Heart right ventricle (tissue), 16 donors: ENCODE measurements around the gene ANKRD33B. TPM values are rescaled to one million over a fixed set of nuclear protein-coding genes. Genes with fewer than 3 reads are reported as not detected.

Source experiments
- ATAC-seq, 8 donors: fragments of 200-7000 bp; cut with Tn5 transposase; one replicate each; pipeline ENCODE4 v1.9.1; 2020; ENCODE audit warnings: mild to moderate bottlenecking in 8 of 8, moderate library complexity in 8 of 8, moderate number of reproducible peaks in 1 of 8
- DNase-seq, 2 donors: peaks; one replicate each; pipeline ENCODE4 v3.0.0-alpha.2; 2020
- H3K27ac ChIP-seq, 10 donors: fragments of 200-600 bp; sonication (generic) in 2 of 10; one replicate each; pipeline versions ENCODE4 v1.5.0 to v1.8.0; 2020 to 2022; ENCODE audit warnings: mild to moderate bottlenecking in 3 of 10
- H3K27me3 ChIP-seq, 7 donors: fragments of 200-600 bp; one replicate each; pipeline ENCODE4 v1.8.0; 2021 to 2022; ENCODE audit warnings: mild to moderate bottlenecking in 2 of 7
- H3K36me3 ChIP-seq, 9 donors: fragments of 200-600 bp; sonication (generic) in 1 of 9; one replicate each; pipeline versions ENCODE4 v1.5.0 to v1.8.0; 2020 to 2022; ENCODE audit warnings: mild to moderate bottlenecking in 2 of 9
- H3K4me1 ChIP-seq, 9 donors: fragments of 200-600 bp; sonication (generic) in 1 of 9; one replicate each; pipeline versions ENCODE4 v1.5.0 to v1.8.0; 2020 to 2022; ENCODE audit warnings: mild to moderate bottlenecking in 4 of 9
- H3K4me3 ChIP-seq, 10 donors: fragments of 200-600 bp; sonication (generic) in 2 of 10; one replicate each; pipeline versions ENCODE4 v1.5.0 to v1.8.0; 2020 to 2022; ENCODE audit warnings: mild to moderate bottlenecking in 7 of 10, moderate library complexity in 2 of 10
- H3K9me3 ChIP-seq, 11 donors: fragments of 200-600 bp in 10 of 11; sonication (generic) in 2 of 11; one replicate each; pipeline versions ENCODE4 v1.5.0 to v1.8.0; 2013 to 2022; ENCODE audit warnings: mild to moderate bottlenecking in 2 of 11, control low read depth in 1 of 11, moderate library complexity in 1 of 11
- CTCF ChIP-seq, 9 donors: fragments of 200-600 bp; sonication (generic) in 2 of 9; IDR thresholded peaks; one replicate each; pipeline versions ENCODE4 v1.5.0 to v1.8.0; 2021 to 2022; ENCODE audit warnings: antibody characterized with exemption in 9 of 9, mild to moderate bottlenecking in 5 of 9, moderate library complexity in 1 of 9
- WGBS, 2 donors: extraction: QIAGEN DNeasy Blood & Tissue Kit; methylation state at CpG; one replicate each; pipeline ENCODE4 v1.1.7; 2013; ENCODE audit warnings: inconsistent platforms in 1 of 2; 5-methylcytosine and 5-hydroxymethylcytosine counted together
- intact Hi-C, 10 donors: fragments of 100-400 bp; cut with DNase I; formaldehyde crosslinking; loops; one replicate each; pipeline versions ENCODE4 v1.11.1 to v1.14.2; 2022
- polyA plus RNA-seq, 2 donors: library from polyadenylated mRNA; stranded (reverse); fragments of 200-250 nt; gene quantifications; one replicate each; pipeline ENCODE4 v1.2.3, GENCODE V29; 2013
- total RNA-seq, 10 donors: library from RNA; stranded (reverse); fragmentation: NEBNext Ultra II Directional in 3 of 10; extraction: Animal tissue kit (Norgen Biotek cat#: 25700) in 3 of 10; gene quantifications; one replicate each; pipeline versions ENCODE4 v1.2.1 to v1.2.4, GENCODE V29; 2021 to 2023
- donor health status: Arrhythmogenic right ventricular cardiomyopathy.
- donor health status: ischemic (EF 13 %, LVEDD 7.1; RV severe dilation, severe dysfunction).
- donor health status: healthy with polysubstance abuse.
- donor health status: DM: no; HTN: yes; CAD: no.
- donor health status: DM: no; HTN: no; CAD: no.
- donor health status: ischemic (EF 25% LVEDD 6.9; RV normal size, moderate dysfunction).
- donor health status: ischemic (EF 25% LVEDD 5.7; RV mildly dilated, moderate dysfunction).
- donor health status: healthy.
- donor health status: DM: yes; HTN: yes; CAD: no.
- donor health status: Ischemic cardiomyopathy.
- donor health status: ischemic (EF 35%, LVEDD 5.7; RV mildly dilated, moderate dysfunction).
- donor health status: nonischemic (EF 11% LVEDD 7.7; RV severe dilation, severe dysfunction).
- donor health status: DM: yes; HTN: yes; CAD: no.
- donor health status: PGD.
- donor health status: ischemic (EF 29% LVEDD 5.4; RV normal size, mild dysfunction).
- donor health status: nonischemic (EF 23%, LVEDD 6.1; RV moderate dilation, normal function).

ANKRD33B gene
- total and polyA plus RNA-seq, 12 donors, result 0.46 to 33.0 (median 13.3) TPM

GRCh38 chr5:10620346-10620745, 56.5 kb downstream of the ANKRD33B start:
- intact Hi-C loops, result loop anchor here in 4 of 10 donors (5.0 to 10.0 kb wide), 3 partner anchors 43 to 336 kb away; partner anchors contain the start of gene ANKRD33B (in 2 of the 4)
- Histone ChIP-seq H3K9me3 (peaks cover 0 to 12% (median 0%) of the 10 kb centered on the region in 11 donors), H3K4me3 (no peak overlapping the region), H3K27ac (no peak overlapping the region), H3K4me1 (peaks cover 0 to 19% (median 5%) of the 10 kb centered on the region in 9 donors), H3K36me3 (peaks cover 0 to 13% (median 0%) of the 10 kb centered on the region in 9 donors), H3K27me3 (no peaks in the 10 kb centered on the region)
- no peak for TF ChIP-seq CTCF (IDR thresholded peaks at IDR 0.05)
- no peak for ATAC-seq
- no peak for DNase-seq
- 58 to 62% methylated on average over 3 of the region's 3 CpGs for WGBS, 2 donors

- TF ChIP-seq CTCF (IDR thresholded peaks at IDR 0.05), result no peak
- no peak for DNase-seq
- intact Hi-C loops, result loop anchor here in 4 of 10 donors (5.0 to 10.0 kb wide), 3 partner anchors 45 to 337 kb away; partner anchors contain the start of gene ANKRD33B (in 2 of the 4)
Observed at GRCh38 chr5:10621832-10622231, 58.0 kb downstream of the ANKRD33B start.

GRCh38 chr5:10622810-10623209, 58.9 kb downstream of the ANKRD33B start:
- Histone ChIP-seq H3K4me3 (no peak overlapping the region), H3K27me3 (no peaks in the 10 kb centered on the region), H3K27ac (no peak overlapping the region), H3K36me3 (peaks cover 0 to 13% (median 0%) of the 10 kb centered on the region in 9 donors), H3K9me3 (peaks cover 0 to 12% (median 0%) of the 10 kb centered on the region in 11 donors), H3K4me1 (peaks cover 9 to 44% (median 25%) of the 10 kb centered on the region in 9 donors)
- DNase-seq (no peak), ATAC-seq (peak in 2 of 8 donors; percentile 37)
- WGBS, 2 donors, result 52 to 54% methylated on average over 4 of the region's 4 CpGs
- TF ChIP-seq CTCF (IDR thresholded peaks at IDR 0.05), result no peak
- intact Hi-C loops, result loop anchor here in 4 of 10 donors (5.0 to 10.0 kb wide), 3 partner anchors 46 to 338 kb away; partner anchors contain the start of gene ANKRD33B (in 2 of the 4)

More at GRCh38 chr5:10621832-10622231, 58.0 kb downstream of the ANKRD33B start:
- WGBS, 2 donors, result 78 to 83% methylated on average over 1 of the region's 1 CpG
- Histone ChIP-seq H3K4me3 (no peak overlapping the region), H3K27ac (no peak overlapping the region), H3K9me3 (peaks cover 0 to 12% (median 0%) of the 10 kb centered on the region in 11 donors), H3K27me3 (no peaks in the 10 kb centered on the region), H3K36me3 (peaks cover 0 to 13% (median 0%) of the 10 kb centered on the region in 9 donors), H3K4me1 (peaks cover 1 to 34% (median 16%) of the 10 kb centered on the region in 9 donors)
- ATAC-seq, result no peak

GRCh38 chr5:10623305-10623910, 59.5 kb downstream of the ANKRD33B start:
- 86 to 87% methylated on average over 10 of the region's 10 CpGs for WGBS, 2 donors
- TF ChIP-seq CTCF (IDR thresholded peaks at IDR 0.05), result no peak
- ATAC-seq, result no peak

More at GRCh38 chr5:10623305-10623910, 59.5 kb downstream of the ANKRD33B start:
- Histone ChIP-seq H3K4me1 (peaks cover 9 to 49% (median 31%) of the 10 kb centered on the region in 9 donors), H3K27me3 (no peaks in the 10 kb centered on the region), H3K36me3 (peaks cover 0 to 13% (median 0%) of the 10 kb centered on the region in 9 donors), H3K4me3 (no peak overlapping the region), H3K27ac (no peak overlapping the region), H3K9me3 (peaks cover 0 to 12% (median 0%) of the 10 kb centered on the region in 11 donors)
- no peak for DNase-seq
- intact Hi-C loops, result loop anchor here in 4 of 10 donors (5.0 to 10.0 kb wide), 3 partner anchors 46 to 339 kb away; partner anchors contain the start of gene ANKRD33B (in 2 of the 4)
